ENCODE measurements around the gene CPLX3. TPM values are rescaled to one million over a fixed set of nuclear protein-coding genes. Genes with fewer than 3 reads are reported as not detected.

CPLX3 gene, protein sequence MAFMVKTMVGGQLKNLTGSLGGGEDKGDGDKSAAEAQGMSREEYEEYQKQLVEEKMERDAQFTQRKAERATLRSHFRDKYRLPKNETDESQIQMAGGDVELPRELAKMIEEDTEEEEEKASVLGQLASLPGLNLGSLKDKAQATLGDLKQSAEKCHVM
- under 1 TPM in 1 of 3 donors, not detected in 2; 0.66 TPM for total RNA-seq

DNA sequence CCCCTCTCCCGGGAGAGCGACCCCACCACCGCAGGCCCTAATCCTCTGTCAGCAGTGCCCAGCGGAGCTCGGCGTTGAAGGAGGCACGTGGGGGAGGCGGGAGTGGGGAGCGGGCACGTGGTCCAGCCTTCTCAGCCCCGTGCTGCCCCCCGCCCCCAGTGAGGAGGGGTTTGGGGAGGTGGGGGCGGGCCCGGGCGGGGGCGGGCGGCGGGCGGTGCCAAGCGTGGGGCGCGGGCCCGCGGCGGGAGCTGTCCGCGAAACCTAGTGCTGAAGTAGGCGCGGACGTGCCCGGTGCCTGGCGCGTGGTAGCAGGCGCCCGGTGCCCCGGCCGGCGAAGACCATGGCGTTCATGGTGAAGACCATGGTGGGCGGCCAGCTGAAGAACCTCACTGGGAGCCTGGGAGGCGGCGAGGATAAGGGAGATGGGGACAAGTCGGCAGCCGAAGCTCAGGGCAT is at the start of gene CPLX3:
CPLX3 (plus strand) TSS at position 264 of the 456 bp plus-strand sequence; CDS start at position 341, 77 bp downstream.
- no peaks in the 10 kb centered on the region for H3K4me1 ChIP-seq
- peak within 1 kb of the TSS in 1 of 3 donors; percentile 47 for H3K4me3 ChIP-seq
- intact Hi-C loops (cut with DNase I; ENCODE audit: low total_unique reads) = no loop called here
- no peak within 1 kb of the TSS for H3K27ac ChIP-seq
- peaks cover 5 to 24% of the 10 kb centered on the region in 2 donors for H3K27me3 ChIP-seq
- DNase-seq (ENCODE audit: low spot score in 2 of 2) = no peak
- H3K9me3 ChIP-seq = no peaks in the 10 kb centered on the region
- H3K36me3 ChIP-seq = no peaks in the 10 kb centered on the region
- TF ChIP-seq POLR2AphosphoS5 (IDR thresholded peaks at IDR 0.05) = no peak

DNA sequence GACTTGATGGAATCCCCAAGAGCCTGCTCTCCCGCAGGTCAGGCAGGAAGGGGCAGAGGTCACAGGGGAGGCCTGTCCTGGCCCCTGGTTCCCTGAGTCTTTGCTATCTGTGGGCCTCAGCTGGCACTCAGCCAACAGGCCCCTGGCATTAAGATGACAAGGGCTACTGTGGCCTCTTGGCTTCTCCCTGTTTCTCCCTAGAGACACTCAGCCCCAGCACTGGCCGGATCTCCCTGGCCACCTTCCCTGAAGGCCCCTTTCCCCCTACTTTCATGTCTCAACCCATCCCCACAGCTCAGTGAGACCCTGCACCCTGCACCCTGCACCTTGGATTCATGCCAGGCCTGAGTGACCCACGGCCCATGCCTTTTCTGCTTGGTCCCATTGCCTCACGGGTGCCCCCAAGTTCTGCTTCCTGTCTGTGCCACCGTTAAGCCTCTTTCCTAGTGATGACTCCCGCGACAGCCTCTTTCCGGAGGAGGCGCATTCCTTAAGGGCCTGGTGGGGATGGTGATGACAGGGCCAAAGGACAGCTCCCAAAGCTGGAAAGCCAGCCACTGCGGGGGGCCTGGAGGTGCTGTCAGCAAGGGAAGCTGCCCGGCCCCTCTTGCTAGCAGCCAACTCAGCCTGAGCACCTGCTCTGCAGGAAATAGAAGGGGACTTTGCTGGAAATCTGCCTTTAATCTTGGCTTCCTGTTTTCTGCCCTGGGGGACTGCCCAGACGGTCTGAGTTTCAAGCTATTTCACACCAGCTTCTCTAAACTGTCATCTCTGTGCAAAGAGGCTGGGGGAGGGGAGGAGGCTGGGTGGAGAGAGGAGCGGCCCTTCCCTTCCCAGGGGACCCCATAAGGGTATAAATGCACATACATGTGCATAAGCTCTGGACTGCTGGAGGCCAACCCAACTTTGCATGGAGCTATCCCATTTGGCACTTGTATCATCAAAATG is 49.3 kb upstream of the CPLX3 start:
- DNase-seq (ENCODE audit: low spot score in 2 of 2) = no peak
- TF ChIP-seq CTCF (IDR thresholded peaks at IDR 0.05) = no peak
- no peak for TF ChIP-seq POLR2AphosphoS5 (IDR thresholded peaks at IDR 0.05)
- no peak for TF ChIP-seq POLR2A (IDR thresholded peaks at IDR 0.05)
- Histone ChIP-seq H3K27ac (peak overlapping the region in 1 of 2 donors; percentile 58), H3K4me3 (no peak overlapping the region), H3K9me3 (no peaks in the 10 kb centered on the region), H3K36me3 (no peaks in the 10 kb centered on the region), H3K4me1 (peaks cover 0 to 13% of the 10 kb centered on the region in 2 donors), H3K27me3 (no peaks in the 10 kb centered on the region)
- intact Hi-C loops (cut with DNase I; ENCODE audit: low total_unique reads) = loop anchor here (10.0 kb wide), 1 partner anchor 178 kb away; the partner anchor contains the start of gene RPP25

- Histone ChIP-seq H3K27ac (peak overlapping the region in 1 of 2 donors; percentile 58), H3K4me3 (no peak overlapping the region), H3K4me1 (peaks cover 1 to 14% of the 10 kb centered on the region in 2 donors), H3K9me3 (no peaks in the 10 kb centered on the region), H3K36me3 (no peaks in the 10 kb centered on the region), H3K27me3 (no peaks in the 10 kb centered on the region)
- intact Hi-C loops (cut with DNase I; ENCODE audit: low total_unique reads) = loop anchor here (10.0 kb wide), 1 partner anchor 177 kb away; the partner anchor contains the start of gene RPP25
- DNase-seq (ENCODE audit: low spot score in 2 of 2) = no peak
- TF ChIP-seq POLR2AphosphoS5 (IDR thresholded peaks at IDR 0.05) (no peak), POLR2A (IDR thresholded peaks at IDR 0.05) (no peak), CTCF (IDR thresholded peaks at IDR 0.05) (no peak)
Measured at GRCh38 chr15:74777769-74778598, 48.4 kb upstream of the CPLX3 start.

GRCh38 chr15:74778599-74778970 is 47.8 kb upstream of the CPLX3 start:
- TF ChIP-seq CTCF (IDR thresholded peaks at IDR 0.05) (no peak), POLR2AphosphoS5 (IDR thresholded peaks at IDR 0.05) (no peak), POLR2A (IDR thresholded peaks at IDR 0.05) (no peak)
- Histone ChIP-seq H3K36me3 (no peaks in the 10 kb centered on the region), H3K27ac (no peak overlapping the region), H3K4me3 (no peak overlapping the region), H3K9me3 (no peaks in the 10 kb centered on the region), H3K27me3 (no peaks in the 10 kb centered on the region), H3K4me1 (peaks cover 7 to 20% of the 10 kb centered on the region in 2 donors)
- DNase-seq (ENCODE audit: low spot score in 2 of 2) = no peak
- intact Hi-C loops (cut with DNase I; ENCODE audit: low total_unique reads) = loop anchor here (10.0 kb wide), 1 partner anchor 176 kb away; the partner anchor contains the start of gene RPP25

- no peaks in the 10 kb centered on the region for H3K9me3 ChIP-seq
- DNase-seq (ENCODE audit: low spot score in 2 of 2) = no peak
- peaks cover 7 to 27% of the 10 kb centered on the region in 2 donors for H3K4me1 ChIP-seq
- H3K27me3 ChIP-seq = no peaks in the 10 kb centered on the region
- H3K4me3 ChIP-seq = no peak overlapping the region
- no peak overlapping the region for H3K27ac ChIP-seq
- TF ChIP-seq POLR2AphosphoS5 (IDR thresholded peaks at IDR 0.05) (no peak), POLR2A (IDR thresholded peaks at IDR 0.05) (no peak), CTCF (IDR thresholded peaks at IDR 0.05) (no peak)
- H3K36me3 ChIP-seq = no peaks in the 10 kb centered on the region
- intact Hi-C loops (cut with DNase I; ENCODE audit: low total_unique reads) = loop anchor here (10.0 kb wide), 1 partner anchor 176 kb away; the partner anchor contains the start of gene RPP25
Measured at GRCh38 chr15:74779162-74779648, 47.2 kb upstream of the CPLX3 start.

Data from breast epithelium (tissue), 4 donors.